ENCODE results near the gene GALNTL6.

DNA sequence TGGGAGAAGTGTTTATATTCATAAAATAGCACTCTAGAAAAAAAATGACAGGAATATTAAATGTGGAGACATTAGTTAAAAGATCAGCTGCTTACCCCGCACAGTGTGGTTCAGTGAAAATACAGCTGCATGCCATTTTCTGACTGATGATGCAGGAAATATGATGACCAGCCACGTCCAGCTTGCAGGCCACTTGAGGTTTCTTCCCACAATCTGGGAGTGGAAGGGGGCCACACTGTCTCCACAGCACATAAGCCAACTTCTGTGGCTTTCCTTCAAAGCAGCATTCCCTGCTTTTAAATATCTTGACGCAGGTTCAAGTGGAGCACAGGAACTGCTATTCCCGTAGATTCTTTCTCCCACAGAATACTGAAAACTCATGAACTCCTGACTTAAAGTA lies 1182.0 kb downstream of the GALNTL6 start:
- no peak for TF ChIP-seq EZH2phosphoT487 (IDR thresholded peaks at IDR 0.05; ENCODE audit: insufficient read depth, low read depth)
- TF ChIP-seq EZH2 (IDR thresholded peaks at IDR 0.05; ENCODE audit: insufficient read depth, poor library complexity, severe bottlenecking), result no peak
